Measurements from ENCODE around the gene UBC.
A peak's percentile ranks its signal among the peaks of the same experiment; 100 is the strongest.

Gene UBC

DNA sequence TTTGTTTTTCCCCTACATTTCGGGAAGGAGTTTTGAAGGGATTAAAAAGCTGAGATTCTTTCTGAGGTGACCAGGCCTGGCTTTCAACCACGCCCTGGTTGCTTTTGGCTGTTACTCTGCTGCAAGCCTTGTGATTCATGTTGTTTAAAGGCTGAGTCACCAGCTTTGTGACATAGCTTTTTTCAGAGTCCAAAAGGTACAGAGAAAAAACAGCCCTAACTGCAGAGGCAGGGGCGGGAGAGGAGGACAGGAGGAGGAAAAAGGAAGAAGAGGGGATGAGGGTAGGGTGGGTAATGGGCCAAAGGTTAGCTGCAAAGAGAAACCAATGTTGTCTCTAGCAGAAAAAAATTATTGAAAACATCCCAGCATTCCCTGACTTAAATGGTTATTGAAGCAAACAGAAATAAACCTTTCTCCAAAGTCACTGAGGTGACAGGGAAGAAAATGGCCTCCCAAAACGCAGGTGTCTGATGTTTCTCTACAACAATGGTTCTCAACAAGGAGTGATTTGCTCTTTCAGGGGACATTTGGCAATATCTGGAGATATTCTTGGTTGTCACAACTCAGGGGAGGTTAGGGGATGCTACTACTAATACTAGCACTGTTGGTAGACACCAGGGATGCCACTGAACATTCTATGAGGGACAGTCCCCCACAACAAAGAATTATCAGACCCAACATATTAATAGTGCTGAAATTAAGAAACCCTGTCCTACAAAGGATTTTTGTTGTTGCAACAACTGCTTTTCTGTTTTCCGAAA is 2.1 kb upstream of the UBC start (continued):
- TF ChIP-seq, protein P1, sequence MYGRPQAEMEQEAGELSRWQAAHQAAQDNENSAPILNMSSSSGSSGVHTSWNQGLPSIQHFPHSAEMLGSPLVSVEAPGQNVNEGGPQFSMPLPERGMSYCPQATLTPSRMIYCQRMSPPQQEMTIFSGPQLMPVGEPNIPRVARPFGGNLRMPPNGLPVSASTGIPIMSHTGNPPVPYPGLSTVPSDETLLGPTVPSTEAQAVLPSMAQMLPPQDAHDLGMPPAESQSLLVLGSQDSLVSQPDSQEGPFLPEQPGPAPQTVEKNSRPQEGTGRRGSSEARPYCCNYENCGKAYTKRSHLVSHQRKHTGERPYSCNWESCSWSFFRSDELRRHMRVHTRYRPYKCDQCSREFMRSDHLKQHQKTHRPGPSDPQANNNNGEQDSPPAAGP (tag by site-specific recombination; IDR thresholded peaks at IDR 0.05), result peak; percentile 40; the same call in 1 of the 2 replicates
- no peak for TF ChIP-seq SCRT1 (tag by site-specific recombination; IDR thresholded peaks at IDR 0.05; ENCODE audit: borderline replicate concordance)
- TF ChIP-seq KLF8 (tag by site-specific recombination; IDR thresholded peaks at IDR 0.05), result peak; percentile 42; the same call in 1 of the 2 replicates
- no peak for TF ChIP-seq ZBTB48 (tag by site-specific recombination; IDR thresholded peaks at IDR 0.05)
- peak; percentile 93 for TF ChIP-seq ZNF366 (tag by site-specific recombination; conservative IDR thresholded peaks at IDR 0.05)
- peak; percentile 68 for TF ChIP-seq ZBTB20 (tag by site-specific recombination; IDR thresholded peaks at IDR 0.05)
- no peak for TF ChIP-seq ZNF529 (tag by site-specific recombination; IDR thresholded peaks at IDR 0.05; ENCODE audit: insufficient replicate concordance)
- no peak for TF ChIP-seq MEIS1 (CRISPR knock-in tag; IDR thresholded peaks at IDR 0.05; ENCODE audit: borderline replicate concordance)
- no peak for TF ChIP-seq ZNF132 (tag by site-specific recombination; IDR thresholded peaks at IDR 0.05; ENCODE audit: borderline replicate concordance)
- TF ChIP-seq, protein P2, sequence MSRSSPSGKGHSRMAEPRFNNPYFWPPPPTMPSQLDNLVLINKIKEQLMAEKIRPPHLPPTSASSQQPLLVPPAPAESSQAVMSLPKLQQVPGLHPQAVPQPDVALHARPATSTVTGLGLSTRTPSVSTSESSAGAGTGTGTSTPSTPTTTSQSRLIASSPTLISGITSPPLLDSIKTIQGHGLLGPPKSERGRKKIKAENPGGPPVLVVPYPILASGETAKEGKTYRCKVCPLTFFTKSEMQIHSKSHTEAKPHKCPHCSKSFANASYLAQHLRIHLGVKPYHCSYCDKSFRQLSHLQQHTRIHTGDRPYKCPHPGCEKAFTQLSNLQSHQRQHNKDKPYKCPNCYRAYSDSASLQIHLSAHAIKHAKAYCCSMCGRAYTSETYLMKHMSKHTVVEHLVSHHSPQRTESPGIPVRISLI (tag by site-specific recombination; IDR thresholded peaks at IDR 0.05), result peak; percentile 99
- TF ChIP-seq WT1 (tag by site-specific recombination; IDR thresholded peaks at IDR 0.05), result no peak
- TF ChIP-seq, protein P3, sequence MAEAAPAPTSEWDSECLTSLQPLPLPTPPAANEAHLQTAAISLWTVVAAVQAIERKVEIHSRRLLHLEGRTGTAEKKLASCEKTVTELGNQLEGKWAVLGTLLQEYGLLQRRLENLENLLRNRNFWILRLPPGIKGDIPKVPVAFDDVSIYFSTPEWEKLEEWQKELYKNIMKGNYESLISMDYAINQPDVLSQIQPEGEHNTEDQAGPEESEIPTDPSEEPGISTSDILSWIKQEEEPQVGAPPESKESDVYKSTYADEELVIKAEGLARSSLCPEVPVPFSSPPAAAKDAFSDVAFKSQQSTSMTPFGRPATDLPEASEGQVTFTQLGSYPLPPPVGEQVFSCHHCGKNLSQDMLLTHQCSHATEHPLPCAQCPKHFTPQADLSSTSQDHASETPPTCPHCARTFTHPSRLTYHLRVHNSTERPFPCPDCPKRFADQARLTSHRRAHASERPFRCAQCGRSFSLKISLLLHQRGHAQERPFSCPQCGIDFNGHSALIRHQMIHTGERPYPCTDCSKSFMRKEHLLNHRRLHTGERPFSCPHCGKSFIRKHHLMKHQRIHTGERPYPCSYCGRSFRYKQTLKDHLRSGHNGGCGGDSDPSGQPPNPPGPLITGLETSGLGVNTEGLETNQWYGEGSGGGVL (tag by site-specific recombination; IDR thresholded peaks at IDR 0.05), result peak; percentile 88
- peak; percentile 60 for TF ChIP-seq SP2 (tag by site-specific recombination; IDR thresholded peaks at IDR 0.05)
- TF ChIP-seq ZNF394 (tag by site-specific recombination; IDR thresholded peaks at IDR 0.05; ENCODE audit: borderline replicate concordance), result peak; percentile 22; the same call in 1 of the 2 replicates
- no peak for TF ChIP-seq ZBTB21 (tag by site-specific recombination; IDR thresholded peaks at IDR 0.05)
- TF ChIP-seq, protein P4, sequence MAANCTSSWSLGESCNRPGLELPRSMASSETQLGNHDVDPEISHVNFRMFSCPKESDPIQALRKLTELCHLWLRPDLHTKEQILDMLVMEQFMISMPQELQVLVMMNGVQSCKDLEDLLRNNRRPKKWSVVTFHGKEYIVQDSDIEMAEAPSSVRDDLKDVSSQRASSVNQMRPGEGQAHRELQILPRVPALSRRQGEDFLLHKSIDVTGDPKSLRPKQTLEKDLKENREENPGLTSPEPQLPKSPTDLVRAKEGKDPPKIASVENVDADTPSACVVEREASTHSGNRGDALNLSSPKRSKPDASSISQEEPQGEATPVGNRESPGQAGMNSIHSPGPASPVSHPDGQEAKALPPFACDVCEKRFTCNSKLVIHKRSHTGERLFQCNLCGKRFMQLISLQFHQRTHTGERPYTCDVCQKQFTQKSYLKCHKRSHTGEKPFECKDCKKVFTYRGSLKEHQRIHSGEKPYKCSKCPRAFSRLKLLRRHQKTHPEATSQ (tag by site-specific recombination; IDR thresholded peaks at IDR 0.05), result no peak
- no peak for TF ChIP-seq KLF9 (tag by site-specific recombination; IDR thresholded peaks at IDR 0.05; ENCODE audit: low read depth)
- TF ChIP-seq, protein P5, sequence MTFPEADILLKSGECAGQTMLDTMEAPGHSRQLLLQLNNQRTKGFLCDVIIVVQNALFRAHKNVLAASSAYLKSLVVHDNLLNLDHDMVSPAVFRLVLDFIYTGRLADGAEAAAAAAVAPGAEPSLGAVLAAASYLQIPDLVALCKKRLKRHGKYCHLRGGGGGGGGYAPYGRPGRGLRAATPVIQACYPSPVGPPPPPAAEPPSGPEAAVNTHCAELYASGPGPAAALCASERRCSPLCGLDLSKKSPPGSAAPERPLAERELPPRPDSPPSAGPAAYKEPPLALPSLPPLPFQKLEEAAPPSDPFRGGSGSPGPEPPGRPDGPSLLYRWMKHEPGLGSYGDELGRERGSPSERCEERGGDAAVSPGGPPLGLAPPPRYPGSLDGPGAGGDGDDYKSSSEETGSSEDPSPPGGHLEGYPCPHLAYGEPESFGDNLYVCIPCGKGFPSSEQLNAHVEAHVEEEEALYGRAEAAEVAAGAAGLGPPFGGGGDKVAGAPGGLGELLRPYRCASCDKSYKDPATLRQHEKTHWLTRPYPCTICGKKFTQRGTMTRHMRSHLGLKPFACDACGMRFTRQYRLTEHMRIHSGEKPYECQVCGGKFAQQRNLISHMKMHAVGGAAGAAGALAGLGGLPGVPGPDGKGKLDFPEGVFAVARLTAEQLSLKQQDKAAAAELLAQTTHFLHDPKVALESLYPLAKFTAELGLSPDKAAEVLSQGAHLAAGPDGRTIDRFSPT (tag by site-specific recombination; IDR thresholded peaks at IDR 0.05), result peak; percentile 46; the same call in 1 of the 2 replicates
- 0 out of 2 replicates have a peak, but pooled peaks have one; percentile 11 for TF ChIP-seq ZXDB (tag by site-specific recombination; IDR thresholded peaks at IDR 0.05)

All from HEK293 (cell line).